Spleen (tissue), 13 donors: ENCODE results near the gene DCAF8L2. TPM values are rescaled to one million over a fixed set of nuclear protein-coding genes. Genes with fewer than 3 reads are reported as not detected.
"Not testable (repeated sequence)": the region's sequence is repeated elsewhere in the genome, so short reads cannot be mapped to it uniquely, and the experiment has no call there.

ENCODE experiments used
- DNase-seq: peaks from one replicate; pipeline ENCODE4 v3.0.0-alpha.2; 2020
- H3K27ac ChIP-seq, 8 donors: fragments of 200-600 bp; sonication (generic) in 7 of 8; 1 replicate in 4 of 8; 2 replicates in 4 of 8; pipeline versions ENCODE4 v1.5.0 to v1.8.0; 2016 to 2021; ENCODE audit warnings: inconsistent platforms in 4 of 8, mild to moderate bottlenecking in 4 of 8, moderate library complexity in 1 of 8
- H3K27me3 ChIP-seq, 7 donors: fragments of 200-600 bp; sonication (generic) in 6 of 7; replicated peaks in 1 of 7; 1 replicate in 4 of 7; 2 replicates in 3 of 7; pipeline versions ENCODE4 v1.5.0 to v1.8.0; 2016 to 2021; ENCODE audit warnings: inconsistent platforms in 3 of 7, mild to moderate bottlenecking in 1 of 7
- H3K36me3 ChIP-seq, 6 donors: fragments of 200-600 bp; sonication (generic) in 5 of 6; 1 replicate in 4 of 6; 2 replicates in 2 of 6; pipeline versions ENCODE4 v1.5.0 to v1.8.0; 2016 to 2021; ENCODE audit warnings: inconsistent platforms in 2 of 6
- H3K4me1 ChIP-seq, 6 donors: fragments of 200-600 bp; sonication (generic) in 5 of 6; 1 replicate in 3 of 6; 2 replicates in 3 of 6; pipeline versions ENCODE4 v1.5.0 to v1.8.0; 2016 to 2021; ENCODE audit warnings: inconsistent platforms in 3 of 6
- H3K4me3 ChIP-seq, 8 donors: fragments of 200-600 bp; sonication (generic) in 7 of 8; 1 replicate in 4 of 8; 2 replicates in 4 of 8; pipeline versions ENCODE4 v1.5.0 to v1.8.0; 2016 to 2021; ENCODE audit warnings: inconsistent platforms in 4 of 8, mild to moderate bottlenecking in 4 of 8, moderate library complexity in 2 of 8
- H3K9me3 ChIP-seq, 8 donors: fragments of 200-600 bp; sonication (generic) in 7 of 8; 1 replicate in 4 of 8; 2 replicates in 4 of 8; pipeline versions ENCODE4 v1.5.0 to v1.8.0; 2016 to 2021; ENCODE audit warnings: inconsistent platforms in 4 of 8
- POLR2A ChIP-seq, 3 donors: fragments of 450-650 bp; IDR thresholded peaks; one replicate each; pipeline ENCODE4 v1.5.1; 2017; ENCODE audit warnings: antibody characterized with exemption in 3 of 3, mild to moderate bottlenecking in 1 of 3
- POLR2AphosphoS5 ChIP-seq, 3 donors: sonication (generic); formaldehyde crosslinking; IDR thresholded peaks; one replicate each; pipeline ENCODE4 v1.5.1; 2017; ENCODE audit warnings: antibody characterized with exemption in 3 of 3
- WGBS, 5 donors: extraction: QIAGEN DNeasy Blood & Tissue Kit in 3 of 5; methylation state at CpG; one replicate each; pipeline versions ENCODE4 v1.1.5 to v1.1.7; 2013 to 2018; 5-methylcytosine and 5-hydroxymethylcytosine counted together
- intact Hi-C: fragments of 100-400 bp; cut with DNase I; formaldehyde crosslinking; loops from one replicate; pipeline ENCODE4 v1.15.0; 2023; ENCODE audit warnings: low total_unique reads
- long read RNA-seq, 2 donors: transcript quantifications; one replicate each; lab custom pipeline, GENCODE V29; 2026
- polyA plus RNA-seq, 3 donors: library from polyadenylated mRNA; stranded (reverse); fragments of 200-250 nt; gene quantifications; one replicate each; pipeline ENCODE4 v1.2.1, GENCODE V29; 2013
- total RNA-seq, 7 donors: library from RNA; depleted of rRNA in 3 of 7; stranded (reverse); fragments of >200 nt in 3 of 7; fragmentation: NEBNext Ultra II Directional in 4 of 7; extraction: Animal tissue kit (Norgen Biotek cat#: 25700) in 4 of 7; gene quantifications; one replicate each; pipeline versions ENCODE4 v1.1.0 to v1.2.1, GENCODE V29; 2016 to 2021
- TF ChIP-seq, protein P1 (sequence below), 11 experiments: fragments of 200-600 bp in 7 of 11; fragments of 450-650 bp in 4 of 11; sonication (generic) in 4 of 11; IDR thresholded peaks in 8 of 11; conservative IDR thresholded peaks in 3 of 11; 1 replicate in 7 of 11; 2 replicates in 4 of 11; pipeline versions ENCODE4 v1.4.0 to v1.8.0; 2016 to 2021; ENCODE audit warnings: antibody characterized with exemption in 11 of 11, inconsistent platforms in 4 of 11, mild to moderate bottlenecking in 1 of 11
- donor health status: healthy with polysubstance abuse.
- donor health status: DM: no; HTN: no; CAD: no; lungs with moderate emphysema.
- donor health status: DM: no; HTN: no; CAD: no.
- donor health status: Bipolar disorder and iron deficiency.
- donor health status: healthy.
- donor health status: DM: no; HTN: no; CAD: no.
- donor health status: DM: yes; HTN: yes; CAD: no.

Gene DCAF8L2
- total RNA-seq (not detected), polyA plus RNA-seq (not detected)
- long read RNA-seq, donor 1, result 0 reads
- long read RNA-seq, donor 2, result 0 reads

- no peaks in the 10 kb centered on the region for H3K36me3 ChIP-seq
- peaks cover 0 to 8% (median 0%) of the 10 kb centered on the region in 8 donors for H3K9me3 ChIP-seq
- no peak within 1 kb of the TSS for H3K4me3 ChIP-seq
- TF ChIP-seq POLR2A (IDR thresholded peaks at IDR 0.05), result no peak
- TF ChIP-seq, protein P1, sequence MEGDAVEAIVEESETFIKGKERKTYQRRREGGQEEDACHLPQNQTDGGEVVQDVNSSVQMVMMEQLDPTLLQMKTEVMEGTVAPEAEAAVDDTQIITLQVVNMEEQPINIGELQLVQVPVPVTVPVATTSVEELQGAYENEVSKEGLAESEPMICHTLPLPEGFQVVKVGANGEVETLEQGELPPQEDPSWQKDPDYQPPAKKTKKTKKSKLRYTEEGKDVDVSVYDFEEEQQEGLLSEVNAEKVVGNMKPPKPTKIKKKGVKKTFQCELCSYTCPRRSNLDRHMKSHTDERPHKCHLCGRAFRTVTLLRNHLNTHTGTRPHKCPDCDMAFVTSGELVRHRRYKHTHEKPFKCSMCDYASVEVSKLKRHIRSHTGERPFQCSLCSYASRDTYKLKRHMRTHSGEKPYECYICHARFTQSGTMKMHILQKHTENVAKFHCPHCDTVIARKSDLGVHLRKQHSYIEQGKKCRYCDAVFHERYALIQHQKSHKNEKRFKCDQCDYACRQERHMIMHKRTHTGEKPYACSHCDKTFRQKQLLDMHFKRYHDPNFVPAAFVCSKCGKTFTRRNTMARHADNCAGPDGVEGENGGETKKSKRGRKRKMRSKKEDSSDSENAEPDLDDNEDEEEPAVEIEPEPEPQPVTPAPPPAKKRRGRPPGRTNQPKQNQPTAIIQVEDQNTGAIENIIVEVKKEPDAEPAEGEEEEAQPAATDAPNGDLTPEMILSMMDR (IDR thresholded peaks at IDR 0.05 in 8 of 11, conservative IDR thresholded peaks at IDR 0.05 in 3 of 11), result no peak
- no peak for TF ChIP-seq POLR2AphosphoS5 (IDR thresholded peaks at IDR 0.05)
- no peaks in the 10 kb centered on the region for H3K27me3 ChIP-seq
- intact Hi-C loops, result no loop called here
- 63 to 84% (median 73%) methylated on average over 7 of the region's 7 CpGs for WGBS, 5 donors
- DNase-seq, result no peak
- H3K4me1 ChIP-seq, result no peaks in the 10 kb centered on the region
- no peak within 1 kb of the TSS for H3K27ac ChIP-seq
Observed at GRCh38 chrX:27590044-27590443, at the start of gene DCAF8L2. Gene DCAF8L2, plus strand, starts transcription at chrX:27590344. Its CDS starts 156,552 bp downstream, at chrX:27746896.

- H3K36me3 ChIP-seq, intact Hi-C loops, H3K4me3 ChIP-seq, H3K27ac ChIP-seq, H3K4me1 ChIP-seq, H3K27me3 ChIP-seq, H3K9me3 ChIP-seq, DNase-seq: not testable (repeated sequence)
- WGBS, 5 donors, result 79 to 96% (median 94%) methylated on average over 6 of the region's 6 CpGs
Observed at GRCh38 chrX:27541161-27541560, 49.0 kb upstream of the DCAF8L2 start.

- DNase-seq, result no peak
- Histone ChIP-seq H3K36me3 (no peaks in the 10 kb centered on the region), H3K4me1 (no peaks in the 10 kb centered on the region), H3K27me3 (no peaks in the 10 kb centered on the region), H3K27ac (no peak overlapping the region), H3K4me3 (no peak overlapping the region), H3K9me3 (no peaks in the 10 kb centered on the region)
- TF ChIP-seq, protein P1 (IDR thresholded peaks at IDR 0.05 in 8 of 11, conservative IDR thresholded peaks at IDR 0.05 in 3 of 11), result no peak
- TF ChIP-seq POLR2A (IDR thresholded peaks at IDR 0.05), result no peak
- no peak for TF ChIP-seq POLR2AphosphoS5 (IDR thresholded peaks at IDR 0.05)
- intact Hi-C loops, result no loop called here
- WGBS, 5 donors, result 72 to 88% (median 79%) methylated on average over 4 of the region's 4 CpGs
Observed at GRCh38 chrX:27548624-27549023, 41.5 kb upstream of the DCAF8L2 start.

DNA sequence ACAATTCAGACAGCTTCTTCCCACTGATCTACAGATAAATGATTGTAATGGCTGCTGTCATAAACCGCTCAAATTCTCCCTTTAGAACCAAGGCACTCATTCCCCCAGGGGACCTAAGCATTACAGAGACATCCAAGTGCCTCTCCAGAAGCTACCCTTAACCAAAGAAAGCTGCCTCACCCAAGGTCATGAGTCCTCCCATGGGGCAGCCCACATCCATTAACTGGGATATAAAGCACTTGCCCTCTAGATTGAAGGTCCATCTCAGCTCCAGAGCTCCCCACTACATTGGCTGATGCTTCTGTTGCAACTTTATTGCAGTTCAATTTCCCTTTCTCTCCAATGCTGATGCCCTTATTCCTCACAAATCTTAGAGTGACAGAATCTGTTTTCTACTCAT is 40.5 kb upstream of the DCAF8L2 start:
- H3K9me3 ChIP-seq, result no peaks in the 10 kb centered on the region
- H3K4me3 ChIP-seq, result no peak overlapping the region
- no peak for TF ChIP-seq POLR2A (IDR thresholded peaks at IDR 0.05)
- TF ChIP-seq, protein P1 (IDR thresholded peaks at IDR 0.05 in 8 of 11, conservative IDR thresholded peaks at IDR 0.05 in 3 of 11), result no peak
- TF ChIP-seq POLR2AphosphoS5 (IDR thresholded peaks at IDR 0.05), result no peak
- H3K27ac ChIP-seq, result no peak overlapping the region
- no peak for DNase-seq
- no peaks in the 10 kb centered on the region for H3K4me1 ChIP-seq
- intact Hi-C loops, result loop anchor here (10.0 kb wide), 1 partner anchor 55 kb away; no protein-coding TSS in a partner anchor
- H3K36me3 ChIP-seq, result no peaks in the 10 kb centered on the region
- H3K27me3 ChIP-seq, result no peaks in the 10 kb centered on the region
- 25 to 84% (median 57%) methylated on average over 1 of the region's 1 CpG for WGBS, 5 donors

DNA sequence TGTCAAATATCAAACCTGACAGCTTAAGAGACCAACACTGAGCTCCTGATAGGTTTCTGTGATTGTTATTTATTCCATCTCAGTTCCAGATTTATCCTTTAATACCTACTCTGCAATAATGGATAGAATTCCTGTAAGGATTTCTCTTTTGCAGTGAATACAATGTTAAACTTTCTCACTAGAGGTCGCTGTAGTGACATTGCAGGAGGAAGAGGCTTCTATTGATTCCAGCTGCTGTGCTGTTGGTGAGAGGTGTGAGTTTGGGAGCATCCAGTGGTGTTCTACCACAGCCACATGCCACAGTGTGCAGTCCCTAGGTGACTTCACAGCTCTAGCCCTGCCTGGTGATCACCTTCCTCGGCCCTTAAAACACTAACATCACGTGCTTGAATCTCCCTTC is 34.6 kb upstream of the DCAF8L2 start:
- no peaks in the 10 kb centered on the region for H3K27me3 ChIP-seq
- no peaks in the 10 kb centered on the region for H3K4me1 ChIP-seq
- intact Hi-C loops, result loop anchor here (10.0 kb wide), 1 partner anchor 61 kb away; no protein-coding TSS in a partner anchor
- no peaks in the 10 kb centered on the region for H3K36me3 ChIP-seq
- no peak overlapping the region for H3K4me3 ChIP-seq
- TF ChIP-seq, protein P1 (IDR thresholded peaks at IDR 0.05 in 8 of 11, conservative IDR thresholded peaks at IDR 0.05 in 3 of 11), result no peak
- no peak for TF ChIP-seq POLR2AphosphoS5 (IDR thresholded peaks at IDR 0.05)
- no peak for TF ChIP-seq POLR2A (IDR thresholded peaks at IDR 0.05)
- no peak for DNase-seq
- H3K9me3 ChIP-seq, result no peaks in the 10 kb centered on the region
- WGBS, 5 donors, result 16 to 42% (median 25%) methylated on average over 3 of the region's 3 CpGs
- H3K27ac ChIP-seq, result no peak overlapping the region
